Measurements from ENCODE around the gene CYP11A1.
A peak's percentile ranks its signal among the peaks of the same experiment; 100 is the strongest.

The CYP11A1 gene

GRCh38 chr15:74378848-74379247 lies 11.4 kb upstream of the CYP11A1 start:
- DNase-seq (ENCODE audit: low read depth), result peak; percentile 69
- TF ChIP-seq CTCF (conservative IDR thresholded peaks at IDR 0.05; ENCODE audit: low read depth, low read length), result no peak
- no peak overlapping the region for H3K4me3 ChIP-seq (ENCODE audit: low read depth, low read length)

- DNase-seq (ENCODE audit: low read depth), result no peak
- no peak for TF ChIP-seq CTCF (conservative IDR thresholded peaks at IDR 0.05; ENCODE audit: low read depth, low read length)
- no peak overlapping the region for H3K4me3 ChIP-seq (ENCODE audit: low read depth, low read length)
Measured at GRCh38 chr15:74377831-74378766, 10.7 kb upstream of the CYP11A1 start.

- no peak for TF ChIP-seq CTCF (conservative IDR thresholded peaks at IDR 0.05; ENCODE audit: low read depth, low read length)
- DNase-seq (ENCODE audit: low read depth), result no peak
- H3K4me3 ChIP-seq (ENCODE audit: low read depth, low read length), result no peak overlapping the region
Measured at GRCh38 chr15:74376825-74377581, 9.6 kb upstream of the CYP11A1 start.

- DNase-seq (ENCODE audit: low read depth), result no peak
- no peak overlapping the region for H3K4me3 ChIP-seq (ENCODE audit: low read depth, low read length)
- no peak for TF ChIP-seq CTCF (conservative IDR thresholded peaks at IDR 0.05; ENCODE audit: low read depth, low read length)
Measured at GRCh38 chr15:74376226-74376625, 8.8 kb upstream of the CYP11A1 start.

- DNase-seq (ENCODE audit: low read depth), result peak; percentile 93
- H3K4me3 ChIP-seq (ENCODE audit: low read depth, low read length), result no peak overlapping the region
- peak; percentile 93 for TF ChIP-seq CTCF (conservative IDR thresholded peaks at IDR 0.05; ENCODE audit: low read depth, low read length)
Measured at GRCh38 chr15:74375303-74375693, 7.9 kb upstream of the CYP11A1 start.

GRCh38 chr15:74374648-74375302 lies 7.3 kb upstream of the CYP11A1 start:
- no peak for DNase-seq (ENCODE audit: low read depth)
- no peak for TF ChIP-seq CTCF (conservative IDR thresholded peaks at IDR 0.05; ENCODE audit: low read depth, low read length)
- H3K4me3 ChIP-seq (ENCODE audit: low read depth, low read length), result no peak overlapping the region
